H9 (cell line): ENCODE data around the gene KLF11. TPM values are rescaled to one million over a fixed set of nuclear protein-coding genes. Genes with fewer than 3 reads are reported as not detected.

ENCODE experiments used
- DNase-seq: peaks from one replicate; pipeline ENCODE4 v3.0.0-alpha.2; 2017
- H2AFZ ChIP-seq: one replicate; pipeline ENCODE4 v1.6.1; 2013; ENCODE audit warnings: mild to moderate bottlenecking, low read length, control low read depth, moderate library complexity
- H2AK5ac ChIP-seq: 2 replicates; pipeline ENCODE4 v1.6.1; 2013; ENCODE audit warnings: low read length, control low read depth, mixed read lengths; ENCODE audit not compliant: insufficient read length
- H2BK120ac ChIP-seq: one replicate; pipeline ENCODE4 v1.6.1; 2013; ENCODE audit warnings: low read depth, mild to moderate bottlenecking, low read length, control low read depth, inconsistent platforms; ENCODE audit not compliant: poor library complexity, severe bottlenecking
- H2BK12ac ChIP-seq: 2 replicates; pipeline ENCODE4 v1.6.1; 2013; ENCODE audit warnings: low read length, control low read depth, mixed read lengths, low read depth; ENCODE audit not compliant: insufficient read length
- H2BK15ac ChIP-seq: 2 replicates; pipeline ENCODE4 v1.6.1; 2013; ENCODE audit warnings: low read depth, low read length, control low read depth
- H2BK20ac ChIP-seq: one replicate; pipeline ENCODE4 v1.6.1; 2013; ENCODE audit warnings: low read depth, mild to moderate bottlenecking, low read length, control low read depth, inconsistent platforms; ENCODE audit not compliant: poor library complexity, severe bottlenecking
- H2BK5ac ChIP-seq: 2 replicates; pipeline ENCODE4 v1.6.1; 2013; ENCODE audit warnings: low read length, control low read depth, mixed read lengths; ENCODE audit not compliant: insufficient read length
- H3K14ac ChIP-seq: 2 replicates; pipeline ENCODE4 v1.6.1; 2013; ENCODE audit warnings: low read length, control low read depth; ENCODE audit not compliant: insufficient read depth
- H3K18ac ChIP-seq: 2 replicates; pipeline ENCODE4 v1.6.1; 2013; ENCODE audit warnings: low read depth, mild to moderate bottlenecking, mixed read lengths, low read length, control low read depth; ENCODE audit not compliant: insufficient read length
- H3K23ac ChIP-seq: 2 replicates; pipeline ENCODE4 v1.6.1; 2013; ENCODE audit warnings: low read length, control low read depth, mixed read lengths, low read depth; ENCODE audit not compliant: insufficient read length
- H3K23me2 ChIP-seq: 2 replicates; pipeline ENCODE4 v1.6.1; 2013; ENCODE audit warnings: low read depth, mild to moderate bottlenecking, mixed read lengths, low read length, control low read depth; ENCODE audit not compliant: insufficient read length, poor library complexity, severe bottlenecking
- H3K27ac ChIP-seq: 2 replicates; pipeline ENCODE4 v1.5.1; 2013; ENCODE audit warnings: low read length, control low read depth, mixed read lengths, low read depth; ENCODE audit not compliant: insufficient read length
- H3K27me3 ChIP-seq: 2 replicates; pipeline ENCODE4 v1.6.1; 2013; ENCODE audit warnings: low read length, control low read depth, inconsistent platforms; ENCODE audit not compliant: insufficient read depth
- H3K4ac ChIP-seq: 2 replicates; pipeline ENCODE4 v1.6.1; 2013; ENCODE audit warnings: low read depth, mild to moderate bottlenecking, control low read depth, inconsistent platforms, low read length, moderate library complexity
- H3K4me1 ChIP-seq: 2 replicates; pipeline ENCODE4 v1.6.1; 2013; ENCODE audit warnings: low read length, control low read depth, inconsistent platforms; ENCODE audit not compliant: insufficient read depth
- H3K4me2 ChIP-seq: 2 replicates; pipeline ENCODE4 v1.6.1; 2013; ENCODE audit warnings: low read length, control low read depth, mixed read lengths; ENCODE audit not compliant: insufficient read length, insufficient read depth
- H3K56ac ChIP-seq: 2 replicates; pipeline ENCODE4 v1.6.1; 2013; ENCODE audit warnings: low read depth, mild to moderate bottlenecking, mixed read lengths, low read length, control low read depth; ENCODE audit not compliant: insufficient read length
- H3K79me1 ChIP-seq: 2 replicates; pipeline ENCODE4 v1.6.1; 2013; ENCODE audit warnings: low read depth, mild to moderate bottlenecking, moderate library complexity, low read length, control low read depth, inconsistent platforms; ENCODE audit not compliant: insufficient read depth, poor library complexity, severe bottlenecking
- H3K79me2 ChIP-seq: 2 replicates; pipeline ENCODE4 v1.6.1; 2013; ENCODE audit warnings: low read length, control low read depth, inconsistent platforms; ENCODE audit not compliant: insufficient read depth
- H3K9ac ChIP-seq: 2 replicates; pipeline ENCODE4 v1.6.1; 2013; ENCODE audit warnings: low read length, control low read depth, mixed read lengths; ENCODE audit not compliant: insufficient read length; ENCODE audit errors: extremely low read depth
- H3K9me3 ChIP-seq: one replicate; pipeline ENCODE4 v1.6.1; 2013; ENCODE audit warnings: low read depth, low read length, inconsistent platforms; ENCODE audit not compliant: control insufficient read depth
- H3T11ph ChIP-seq: one replicate; pipeline ENCODE4 v1.6.1; 2013; ENCODE audit warnings: mild to moderate bottlenecking, low read length, control low read depth, inconsistent platforms
- H4K20me1 ChIP-seq: one replicate; pipeline ENCODE4 v1.6.1; 2013; ENCODE audit not compliant: control insufficient read depth, insufficient read length, insufficient read depth
- H4K5ac ChIP-seq: 2 replicates; pipeline ENCODE4 v1.6.1; 2013; ENCODE audit warnings: low read depth, mild to moderate bottlenecking, mixed read lengths, low read length, control low read depth; ENCODE audit not compliant: insufficient read length
- H4K8ac ChIP-seq: replicated peaks from 2 replicates; pipeline ENCODE4 v1.6.1; 2013; ENCODE audit warnings: low read length, control low read depth, mixed read lengths, low read depth; ENCODE audit not compliant: insufficient read length
- H4K91ac ChIP-seq: 2 replicates; pipeline ENCODE4 v1.6.1; 2013; ENCODE audit warnings: low read depth, mild to moderate bottlenecking, moderate library complexity, mixed read lengths, low read length, control low read depth; ENCODE audit not compliant: insufficient read length
- H3K27ac Mint-ChIP-seq, 3 experiments: 2 replicates in 2 of 3; 3 replicates in 1 of 3; pipeline ENCODE4 v1.8.0; 2020 to 2021; ENCODE audit warnings: mixed read lengths in 3 of 3, mild to moderate bottlenecking in 1 of 3, moderate library complexity in 1 of 3
- H3K27me3 Mint-ChIP-seq: 2 replicates; pipeline ENCODE4 v1.8.0; 2021; ENCODE audit warnings: low read depth, mild to moderate bottlenecking, moderate library complexity, mixed read lengths
- H3K36me3 Mint-ChIP-seq, 3 experiments: 2 replicates in 2 of 3; 3 replicates in 1 of 3; pipeline ENCODE4 v1.8.0; 2020 to 2021; ENCODE audit warnings: low read depth in 3 of 3, mixed read lengths in 3 of 3; ENCODE audit not compliant: insufficient read depth in 1 of 3
- H3K4me1 Mint-ChIP-seq, 2 experiments: 2 replicates each; pipeline ENCODE4 v1.8.0; 2020; ENCODE audit warnings: mixed read lengths in 2 of 2
- H3K4me3 Mint-ChIP-seq, 2 experiments: 2 replicates in 1 of 2; 3 replicates in 1 of 2; pipeline ENCODE4 v1.8.0; 2020 to 2021; ENCODE audit warnings: mild to moderate bottlenecking in 2 of 2, mixed read lengths in 2 of 2, moderate library complexity in 1 of 2
- H3K9me3 Mint-ChIP-seq, 2 experiments: 2 replicates in 1 of 2; 3 replicates in 1 of 2; pipeline ENCODE4 v1.8.0; 2020; ENCODE audit warnings: mild to moderate bottlenecking in 2 of 2, mixed read lengths in 2 of 2, moderate library complexity in 1 of 2
- WGBS: extraction: QIAGEN DNeasy Blood & Tissue Kit; methylation state at CpG from one replicate; pipeline ENCODE4 v1.1.7; 2013; ENCODE audit warnings: missing lambda C conversion rate, low lambda C conversion rate, mixed read lengths; ENCODE audit not compliant: insufficient read length; ENCODE audit errors: extremely low coverage; 5-methylcytosine and 5-hydroxymethylcytosine counted together
- total RNA-seq: library from RNA; stranded (reverse); gene quantifications from 2 replicates; pipeline ENCODE4 v1.2.1, GENCODE V29; 2021
- TF ChIP-seq, protein P1 (sequence below): fragments of 200-600 bp; sonication (generic); conservative IDR thresholded peaks from 3 replicates; pipeline ENCODE4 v1.8.0; 2021; ENCODE audit warnings: antibody characterized with exemption, mild to moderate bottlenecking

The KLF11 gene
- total RNA-seq, 1 experiment from 2014 or later = 15.5 TPM

DNA sequence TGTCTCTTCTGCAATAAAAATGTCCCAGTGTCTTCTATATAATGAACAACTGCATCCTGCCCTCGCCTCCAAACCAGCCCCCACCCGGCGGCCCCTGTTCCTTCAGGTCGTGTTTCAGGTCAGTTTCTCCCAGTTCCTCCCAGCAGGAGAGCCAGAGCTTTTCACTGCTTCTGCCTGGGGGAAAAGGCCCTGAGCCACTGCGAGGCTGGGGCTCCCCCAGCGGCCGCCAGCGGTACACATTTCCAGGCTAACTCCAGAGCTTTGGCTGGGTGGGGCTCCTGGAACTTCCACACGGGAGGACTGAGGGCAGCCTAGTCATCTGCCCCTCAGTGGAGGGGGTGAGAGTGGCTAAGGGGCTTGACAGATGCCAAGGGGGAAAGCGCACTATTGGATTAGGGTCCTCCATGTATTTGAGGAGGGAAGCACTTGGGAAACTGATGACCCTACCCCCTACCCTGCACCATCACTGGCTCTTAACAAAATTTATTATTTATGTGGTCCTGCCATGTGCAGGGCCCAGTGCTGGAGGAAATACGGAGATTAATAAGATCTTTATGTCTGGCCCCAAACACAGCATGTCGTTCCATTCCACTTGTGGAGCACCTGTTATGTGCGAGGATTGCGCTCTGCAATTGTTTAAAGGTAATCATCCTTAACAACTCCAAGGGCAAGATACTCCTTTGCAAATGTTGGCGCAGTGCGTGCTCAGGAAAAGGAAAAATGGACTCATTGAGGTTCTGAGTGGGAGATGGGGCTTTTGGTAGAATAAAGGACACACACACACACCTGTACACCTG is 54.2 kb downstream of the KLF11 start:
- Mint-ChIP-seq H3K27me3 (peaks cover 9% of the 10 kb centered on the region), H3K9me3 (no peaks in the 10 kb centered on the region; a peak in 2 of 5 replicates), H3K36me3 (peaks cover 0 to 2% (median 0%) of the 10 kb centered on the region in 3 experiments; a peak in 1 of 7 replicates), H3K4me1 (peaks cover 18 to 27% of the 10 kb centered on the region in 2 experiments), H3K27ac (peak overlapping the region in 1 of 3 experiments; percentile 45; a peak in 1 of 7 replicates), H3K4me3 (no peak overlapping the region)
- no peak overlapping the region for H3K56ac ChIP-seq
- no peaks in the 10 kb centered on the region for H3K79me2 ChIP-seq
- DNase-seq = peak; percentile 85
- no peak overlapping the region for H2BK20ac ChIP-seq
- H3K4ac ChIP-seq = no peak overlapping the region
- no peak overlapping the region for H3T11ph ChIP-seq
- H3K23ac ChIP-seq = no peak overlapping the region
- no peak overlapping the region for H3K4me2 ChIP-seq
- TF ChIP-seq, protein P1, sequence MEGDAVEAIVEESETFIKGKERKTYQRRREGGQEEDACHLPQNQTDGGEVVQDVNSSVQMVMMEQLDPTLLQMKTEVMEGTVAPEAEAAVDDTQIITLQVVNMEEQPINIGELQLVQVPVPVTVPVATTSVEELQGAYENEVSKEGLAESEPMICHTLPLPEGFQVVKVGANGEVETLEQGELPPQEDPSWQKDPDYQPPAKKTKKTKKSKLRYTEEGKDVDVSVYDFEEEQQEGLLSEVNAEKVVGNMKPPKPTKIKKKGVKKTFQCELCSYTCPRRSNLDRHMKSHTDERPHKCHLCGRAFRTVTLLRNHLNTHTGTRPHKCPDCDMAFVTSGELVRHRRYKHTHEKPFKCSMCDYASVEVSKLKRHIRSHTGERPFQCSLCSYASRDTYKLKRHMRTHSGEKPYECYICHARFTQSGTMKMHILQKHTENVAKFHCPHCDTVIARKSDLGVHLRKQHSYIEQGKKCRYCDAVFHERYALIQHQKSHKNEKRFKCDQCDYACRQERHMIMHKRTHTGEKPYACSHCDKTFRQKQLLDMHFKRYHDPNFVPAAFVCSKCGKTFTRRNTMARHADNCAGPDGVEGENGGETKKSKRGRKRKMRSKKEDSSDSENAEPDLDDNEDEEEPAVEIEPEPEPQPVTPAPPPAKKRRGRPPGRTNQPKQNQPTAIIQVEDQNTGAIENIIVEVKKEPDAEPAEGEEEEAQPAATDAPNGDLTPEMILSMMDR = peak; percentile 93
- no peak overlapping the region for H2BK15ac ChIP-seq
- no peaks in the 10 kb centered on the region for H4K20me1 ChIP-seq
- no peaks in the 10 kb centered on the region for H3K9me3 ChIP-seq
- no peak overlapping the region for H3K18ac ChIP-seq
- no peaks in the 10 kb centered on the region for H3K4me1 ChIP-seq
- H2AK5ac ChIP-seq = no peak overlapping the region
- H2BK120ac ChIP-seq = no peak overlapping the region
- H3K23me2 ChIP-seq = no peaks in the 10 kb centered on the region
- no peak overlapping the region for H2BK12ac ChIP-seq
- no peak overlapping the region for H3K14ac ChIP-seq
- no peak overlapping the region for H3K9ac ChIP-seq
- no peak overlapping the region for H4K8ac ChIP-seq
- no peak overlapping the region for H2AFZ ChIP-seq
- WGBS = no CpG with 5 or more reads among the region's 16 CpGs
- no peak overlapping the region for H2BK5ac ChIP-seq
- H3K27ac ChIP-seq = no peak overlapping the region
- no peak overlapping the region for H4K91ac ChIP-seq
- H3K79me1 ChIP-seq = no peaks in the 10 kb centered on the region
- no peak overlapping the region for H4K5ac ChIP-seq
- no peaks in the 10 kb centered on the region for H3K27me3 ChIP-seq
